Liver (tissue), 10 donors: ENCODE results near the gene CSE1L. TPM values are rescaled to one million over a fixed set of nuclear protein-coding genes. Genes with fewer than 3 reads are reported as not detected.

Source experiments
- DNase-seq: peaks from one replicate; pipeline ENCODE4 v3.0.0-alpha.2; 2017; ENCODE audit warnings: low spot score
- H3K27ac ChIP-seq, 2 donors: one replicate each; pipeline ENCODE4 v1.7.0; 2013; ENCODE audit warnings: inconsistent platforms in 2 of 2, low read length in 2 of 2, control low read depth in 1 of 2, low read depth in 1 of 2, mild to moderate bottlenecking in 1 of 2
- H3K27me3 ChIP-seq, 4 donors: one replicate each; pipeline versions ENCODE4 v1.6.1 to v1.7.0; 2013; ENCODE audit warnings: low read length in 3 of 4, inconsistent platforms in 1 of 4, mild to moderate bottlenecking in 1 of 4, moderate library complexity in 1 of 4; ENCODE audit not compliant: control insufficient read depth in 4 of 4, insufficient read depth in 4 of 4
- H3K36me3 ChIP-seq, 4 donors: one replicate each; pipeline versions ENCODE4 v1.6.1 to v1.7.0; 2013; ENCODE audit warnings: low read length in 3 of 4, mild to moderate bottlenecking in 3 of 4, low read depth in 1 of 4, moderate library complexity in 1 of 4; ENCODE audit not compliant: control insufficient read depth in 4 of 4, insufficient read depth in 3 of 4
- H3K4me1 ChIP-seq, 4 donors: one replicate each; pipeline versions ENCODE4 v1.6.1 to v1.7.0; 2013; ENCODE audit warnings: low read length in 3 of 4, mild to moderate bottlenecking in 3 of 4, moderate library complexity in 1 of 4; ENCODE audit not compliant: control insufficient read depth in 4 of 4, insufficient read depth in 4 of 4
- H3K4me3 ChIP-seq, 3 donors: one replicate each; pipeline versions ENCODE4 v1.6.1 to v1.7.0; 2013; ENCODE audit warnings: low read length in 3 of 3, control low read depth in 1 of 3, low read depth in 1 of 3, mild to moderate bottlenecking in 1 of 3
- H3K9ac ChIP-seq, 2 donors: one replicate each; pipeline ENCODE4 v1.7.0; 2013; ENCODE audit warnings: low read length in 2 of 2, mild to moderate bottlenecking in 2 of 2, moderate library complexity in 2 of 2, control low read depth in 1 of 2, low read depth in 1 of 2
- H3K9me3 ChIP-seq, 4 donors: one replicate each; pipeline versions ENCODE4 v1.6.1 to v1.7.0; 2013; ENCODE audit warnings: low read length in 3 of 4; ENCODE audit not compliant: control insufficient read depth in 4 of 4
- ATF3 ChIP-seq: IDR thresholded peaks from 2 replicates; pipeline ENCODE4 v1.6.1; 2016; ENCODE audit warnings: antibody characterized with exemption
- CTCF ChIP-seq: fragments of 150-350 bp; IDR thresholded peaks from 2 replicates; pipeline ENCODE4 v1.5.1; 2017; ENCODE audit warnings: improper control_type of control experiment, low read depth, low read length; ENCODE audit not compliant: missing input control
- EGR1 ChIP-seq, 2 donors: IDR thresholded peaks; 2 replicates each; pipeline ENCODE4 v1.6.1; 2016 to 2018; ENCODE audit warnings: antibody characterized with exemption in 2 of 2, low read depth in 2 of 2
- FOXA1 ChIP-seq: IDR thresholded peaks from 2 replicates; pipeline ENCODE4 v1.6.1; 2016; ENCODE audit warnings: antibody characterized with exemption
- FOXA2 ChIP-seq: IDR thresholded peaks from 2 replicates; pipeline ENCODE4 v1.6.1; 2016; ENCODE audit warnings: antibody characterized with exemption
- GABPA ChIP-seq, 2 donors: IDR thresholded peaks in 1 of 2; conservative IDR thresholded peaks in 1 of 2; 2 replicates each; pipeline ENCODE4 v1.6.1; 2016; ENCODE audit warnings: antibody characterized with exemption in 2 of 2, mild to moderate bottlenecking in 1 of 2, moderate library complexity in 1 of 2
- HNF4G ChIP-seq: IDR thresholded peaks from 2 replicates; pipeline ENCODE4 v1.6.1; 2016; ENCODE audit warnings: antibody characterized with exemption
- JUND ChIP-seq, 2 donors: IDR thresholded peaks; 2 replicates each; pipeline ENCODE4 v1.6.1; 2016; ENCODE audit warnings: antibody characterized with exemption in 2 of 2
- MAX ChIP-seq: IDR thresholded peaks from 2 replicates; pipeline ENCODE4 v1.6.1; 2016; ENCODE audit warnings: antibody characterized with exemption
- NR2F2 ChIP-seq: IDR thresholded peaks from 2 replicates; pipeline ENCODE4 v1.6.1; 2016; ENCODE audit warnings: antibody characterized with exemption
- REST ChIP-seq: IDR thresholded peaks from 2 replicates; pipeline ENCODE4 v1.6.1; 2016; ENCODE audit warnings: antibody characterized with exemption, mild to moderate bottlenecking
- RXRA ChIP-seq, 2 donors: IDR thresholded peaks; 2 replicates each; pipeline ENCODE4 v1.6.1; 2017 to 2018; ENCODE audit warnings: antibody characterized with exemption in 2 of 2, mild to moderate bottlenecking in 1 of 2
- SP1 ChIP-seq: IDR thresholded peaks from 2 replicates; pipeline ENCODE4 v1.6.1; 2018; ENCODE audit warnings: antibody characterized with exemption, mild to moderate bottlenecking
- TAF1 ChIP-seq: conservative IDR thresholded peaks from 2 replicates; pipeline ENCODE4 v1.6.1; 2016; ENCODE audit warnings: antibody characterized with exemption, mild to moderate bottlenecking
- YY1 ChIP-seq: IDR thresholded peaks from 2 replicates; pipeline ENCODE4 v1.6.1; 2016; ENCODE audit warnings: antibody characterized with exemption, mild to moderate bottlenecking
- WGBS: extraction: QIAGEN DNeasy Blood & Tissue Kit; methylation state at CpG from one replicate; pipeline ENCODE4 v1.1.7; 2013; 5-methylcytosine and 5-hydroxymethylcytosine counted together
- polyA plus RNA-seq, 2 donors: library from polyadenylated mRNA; stranded (reverse) in 1 of 2; unstranded in 1 of 2; fragments of 200-250 nt in 1 of 2; fragments of >200 nt in 1 of 2; fragmentation: Nextera tagmentation in 1 of 2; extraction: Ambion mirVana in 1 of 2; gene quantifications; one replicate each; pipeline versions ENCODE4 v1.2.1 to v1.2.3, GENCODE V29; 2013 to 2015
- small RNA-seq: library from RNA; depleted of rRNA; stranded (forward); fragments of <200 nt; gene quantifications from one replicate; pipeline ENCODE3, GENCODE V24; 2014
- total RNA-seq, 2 donors: library from RNA; depleted of rRNA; stranded (reverse); fragments of >200 nt; gene quantifications; one replicate each; pipeline ENCODE4 v1.2.3, GENCODE V29; 2014
- donor health status: healthy.
- donor health status: healthy.
- donor health status: healthy.
- donor health status: healthy.
- donor health status: healthy.

CSE1L gene
- total and polyA plus RNA-seq, 4 donors, result 13.1 to 48.8 (median 19.3) TPM

- Histone ChIP-seq H3K4me1 (peaks cover 0 to 1% (median under 1%) of the 10 kb centered on the region in 4 donors), H3K27me3 (no peaks in the 10 kb centered on the region), H3K9me3 (no peaks in the 10 kb centered on the region), H3K4me3 (no peak overlapping the region), H3K27ac (no peak overlapping the region), H3K9ac (no peak overlapping the region), H3K36me3 (peaks cover 0 to 22% (median 12%) of the 10 kb centered on the region in 4 donors)
- DNase-seq, result no peak
- TF ChIP-seq SP1 (no peak), JUND (IDR thresholded peaks at IDR 0.05) (no peak), GABPA (IDR thresholded peaks at IDR 0.05 in 1 of 2, conservative IDR thresholded peaks at IDR 0.05 in 1 of 2) (no peak), FOXA1 (no peak)
Observed at GRCh38 chr20:49138431-49138830, 92.3 kb downstream of the CSE1L start.

GRCh38 chr20:49140411-49140810 lies 94.3 kb downstream of the CSE1L start:
- H3K9me3 ChIP-seq, result no peaks in the 10 kb centered on the region
- DNase-seq, result no peak
- no peak overlapping the region for H3K4me3 ChIP-seq
- WGBS, result 64% methylated on average over 2 of the region's 2 CpGs
- H3K4me1 ChIP-seq, result no peaks in the 10 kb centered on the region
- H3K36me3 ChIP-seq, result peaks cover 5 to 22% (median 12%) of the 10 kb centered on the region in 4 donors
- no peaks in the 10 kb centered on the region for H3K27me3 ChIP-seq
- no peak overlapping the region for H3K27ac ChIP-seq
- TF ChIP-seq HNF4G (no peak), EGR1 (IDR thresholded peaks at IDR 0.05; ENCODE audit: low read depth in 2 of 2) (no peak), FOXA2 (no peak)
- H3K9ac ChIP-seq, result no peak overlapping the region

GRCh38 chr20:49140834-49141233 lies 94.7 kb downstream of the CSE1L start:
- no peak overlapping the region for H3K27ac ChIP-seq
- no peaks in the 10 kb centered on the region for H3K9me3 ChIP-seq
- DNase-seq, result no peak
- H3K9ac ChIP-seq, result no peak overlapping the region
- 65% methylated on average over 2 of the region's 2 CpGs for WGBS
- TF ChIP-seq CTCF (no peak), RXRA (IDR thresholded peaks at IDR 0.05) (no peak), MAX (no peak), NR2F2 (no peak), REST (no peak), TAF1 (no peak), YY1 (no peak), HNF4G (no peak), SP1 (no peak), ATF3 (no peak)
- peaks cover 5 to 20% (median 10%) of the 10 kb centered on the region in 4 donors for H3K36me3 ChIP-seq
- no peak overlapping the region for H3K4me3 ChIP-seq
- no peaks in the 10 kb centered on the region for H3K27me3 ChIP-seq
- no peaks in the 10 kb centered on the region for H3K4me1 ChIP-seq

Small RNA genes lying within 50 kb of the gene (small RNA-seq; reads per million reads assigned to genes)
- not detected for gene SNAP23P1

Other genes with a start within 250 kb of the CSE1L start
- 10 to 100 TPM; 16.4 to 18.0 TPM for gene PREX1, start 218.3 kb upstream of the CSE1L start, total RNA-seq
- 1 to 10 TPM; 2.2 to 5.2 TPM for gene PREX1, start 218.3 kb upstream of the CSE1L start, polyA plus RNA-seq
- 10 to 100 TPM; 22.0 to 51.3 TPM for gene ARFGEF2, start 124.6 kb upstream of the CSE1L start, total RNA-seq
- 10 to 100 TPM; 10.3 to 11.2 TPM for gene ARFGEF2, start 124.6 kb upstream of the CSE1L start, polyA plus RNA-seq
- gene STAU1, start 142.0 kb downstream of the CSE1L start, total RNA-seq, result 10 to 100 TPM; 59.4 to 89.2 TPM
- gene STAU1, start 142.0 kb downstream of the CSE1L start, polyA plus RNA-seq, result 10 to 100 TPM; 53.5 to 71.0 TPM
- gene DDX27, start 173.1 kb downstream of the CSE1L start, total RNA-seq, result 10 to 100 TPM; 13.8 to 16.0 TPM
- 10 to 100 TPM in 1 of 2 donors, 1 to 10 TPM in 1; 8.8 to 12.1 TPM for gene DDX27, start 173.1 kb downstream of the CSE1L start, polyA plus RNA-seq
- gene ZNFX1, start 231.7 kb downstream of the CSE1L start, total RNA-seq, result 10 to 100 TPM; 10.1 to 16.1 TPM
- gene ZNFX1, start 231.7 kb downstream of the CSE1L start, polyA plus RNA-seq, result 1 to 10 TPM; 6.9 to 7.2 TPM